ENCODE data around the gene ZSCAN22. TPM values are rescaled to one million over a fixed set of nuclear protein-coding genes. Genes with fewer than 3 reads are reported as not detected.
A peak's percentile ranks its signal among the peaks of the same experiment; 100 is the strongest.

The ZSCAN22 gene
- total and polyA plus RNA-seq, 2 donors = 1.2 TPM

- no peaks in the 10 kb centered on the region for H3K27me3 ChIP-seq (ENCODE audit: control insufficient read depth in 2 of 2, insufficient read depth in 1 of 2, low read length in 1 of 2)
- no peak overlapping the region for H3K4me3 ChIP-seq (ENCODE audit: low read length in 2 of 2)
- no peak for DNase-seq (ENCODE audit: low read depth in 6 of 9, low spot score in 9 of 9)
- 99% methylated on average over 7 of the region's 7 CpGs for WGBS
- peaks cover 80 to 89% of the 10 kb centered on the region in 2 donors for H3K36me3 ChIP-seq (ENCODE audit: control insufficient read depth in 2 of 2, insufficient read depth in 2 of 2, low read length in 1 of 2)
- H3K9me3 ChIP-seq (ENCODE audit: control insufficient read depth in 2 of 2, insufficient read depth in 1 of 2, low read length in 1 of 2) = peaks cover 29 to 67% of the 10 kb centered on the region in 2 donors
- H3K27ac ChIP-seq (ENCODE audit: low read depth in 1 of 2, low read length in 1 of 2) = no peak overlapping the region
- H3K4me1 ChIP-seq (ENCODE audit: control insufficient read depth in 2 of 2, insufficient read depth in 2 of 2, low read length in 2 of 2) = no peaks in the 10 kb centered on the region
Observed at GRCh38 chr19:58291943-58292342, 34.9 kb upstream of the ZSCAN22 start.

- H3K4me3 ChIP-seq (ENCODE audit: low read length in 2 of 2) = no peak overlapping the region
- H3K27me3 ChIP-seq (ENCODE audit: control insufficient read depth in 2 of 2, insufficient read depth in 1 of 2, low read length in 1 of 2) = no peaks in the 10 kb centered on the region
- DNase-seq (ENCODE audit: low read depth in 6 of 9, low spot score in 9 of 9) = no peak
- H3K36me3 ChIP-seq (ENCODE audit: control insufficient read depth in 2 of 2, insufficient read depth in 2 of 2, low read length in 1 of 2) = peaks cover 64 to 70% of the 10 kb centered on the region in 2 donors
- no peaks in the 10 kb centered on the region for H3K4me1 ChIP-seq (ENCODE audit: control insufficient read depth in 2 of 2, insufficient read depth in 2 of 2, low read length in 2 of 2)
- 99% methylated on average over 22 of the region's 22 CpGs for WGBS
- H3K27ac ChIP-seq (ENCODE audit: low read depth in 1 of 2, low read length in 1 of 2) = no peak overlapping the region
- peaks cover 27 to 66% of the 10 kb centered on the region in 2 donors for H3K9me3 ChIP-seq (ENCODE audit: control insufficient read depth in 2 of 2, insufficient read depth in 1 of 2, low read length in 1 of 2)
Observed at GRCh38 chr19:58294743-58295374, 31.9 kb upstream of the ZSCAN22 start.

- 97% methylated on average over 7 of the region's 7 CpGs for WGBS
- DNase-seq (ENCODE audit: low read depth in 6 of 9, low spot score in 9 of 9) = no peak
- Histone ChIP-seq H3K36me3 (ENCODE audit: control insufficient read depth in 2 of 2, insufficient read depth in 2 of 2, low read length in 1 of 2) (peaks cover 64 to 66% of the 10 kb centered on the region in 2 donors), H3K27me3 (ENCODE audit: control insufficient read depth in 2 of 2, insufficient read depth in 1 of 2, low read length in 1 of 2) (no peaks in the 10 kb centered on the region), H3K27ac (ENCODE audit: low read depth in 1 of 2, low read length in 1 of 2) (no peak overlapping the region), H3K9me3 (ENCODE audit: control insufficient read depth in 2 of 2, insufficient read depth in 1 of 2, low read length in 1 of 2) (peaks cover 27 to 70% of the 10 kb centered on the region in 2 donors), H3K4me3 (ENCODE audit: low read length in 2 of 2) (no peak overlapping the region), H3K4me1 (ENCODE audit: control insufficient read depth in 2 of 2, insufficient read depth in 2 of 2, low read length in 2 of 2) (no peaks in the 10 kb centered on the region)
Observed at GRCh38 chr19:58296104-58296503, 30.7 kb upstream of the ZSCAN22 start.

GRCh38 chr19:58300620-58301019 is 26.2 kb upstream of the ZSCAN22 start:
- H3K4me3 ChIP-seq (ENCODE audit: low read length in 2 of 2) = no peak overlapping the region
- H3K9me3 ChIP-seq (ENCODE audit: control insufficient read depth in 2 of 2, insufficient read depth in 1 of 2, low read length in 1 of 2) = peaks cover 2 to 29% of the 10 kb centered on the region in 2 donors
- no peak overlapping the region for H3K27ac ChIP-seq (ENCODE audit: low read depth in 1 of 2, low read length in 1 of 2)
- H3K36me3 ChIP-seq (ENCODE audit: control insufficient read depth in 2 of 2, insufficient read depth in 2 of 2, low read length in 1 of 2) = peaks cover 27 to 28% of the 10 kb centered on the region in 2 donors
- WGBS = over 99% methylated on average over 7 of the region's 7 CpGs
- DNase-seq (ENCODE audit: low read depth in 6 of 9, low spot score in 9 of 9) = no peak
- H3K27me3 ChIP-seq (ENCODE audit: control insufficient read depth in 2 of 2, insufficient read depth in 1 of 2, low read length in 1 of 2) = no peaks in the 10 kb centered on the region
- peaks cover 1 to 2% of the 10 kb centered on the region in 2 donors for H3K4me1 ChIP-seq (ENCODE audit: control insufficient read depth in 2 of 2, insufficient read depth in 2 of 2, low read length in 2 of 2)

GRCh38 chr19:58304255-58304654 is 22.5 kb upstream of the ZSCAN22 start:
- H3K27ac ChIP-seq (ENCODE audit: low read depth in 1 of 2, low read length in 1 of 2) = no peak overlapping the region
- H3K36me3 ChIP-seq (ENCODE audit: control insufficient read depth in 2 of 2, insufficient read depth in 2 of 2, low read length in 1 of 2) = peaks cover 21 to 42% of the 10 kb centered on the region in 2 donors

GRCh38 chr19:58304748-58305064 is 22.1 kb upstream of the ZSCAN22 start:
- Histone ChIP-seq H3K4me1 (ENCODE audit: control insufficient read depth in 2 of 2, insufficient read depth in 2 of 2, low read length in 2 of 2) (peaks cover 6 to 11% of the 10 kb centered on the region in 2 donors), H3K4me3 (ENCODE audit: low read length in 2 of 2) (peak overlapping the region; percentile 66 to 96), H3K27ac (ENCODE audit: low read depth in 1 of 2, low read length in 1 of 2) (peak overlapping the region; percentile 67 to 69), H3K9me3 (ENCODE audit: control insufficient read depth in 2 of 2, insufficient read depth in 1 of 2, low read length in 1 of 2) (peaks cover 0 to 14% of the 10 kb centered on the region in 2 donors), H3K27me3 (ENCODE audit: control insufficient read depth in 2 of 2, insufficient read depth in 1 of 2, low read length in 1 of 2) (no peaks in the 10 kb centered on the region), H3K36me3 (ENCODE audit: control insufficient read depth in 2 of 2, insufficient read depth in 2 of 2, low read length in 1 of 2) (peaks cover 18 to 46% of the 10 kb centered on the region in 2 donors)
- no peak for DNase-seq (ENCODE audit: low read depth in 6 of 9, low spot score in 9 of 9)
- WGBS = 44% methylated on average over 7 of the region's 7 CpGs

More at GRCh38 chr19:58304255-58304654, 22.5 kb upstream of the ZSCAN22 start:
- DNase-seq (ENCODE audit: low read depth in 6 of 9, low spot score in 9 of 9) = no peak
- Histone ChIP-seq H3K4me1 (ENCODE audit: control insufficient read depth in 2 of 2, insufficient read depth in 2 of 2, low read length in 2 of 2) (peaks cover 6 to 11% of the 10 kb centered on the region in 2 donors), H3K4me3 (ENCODE audit: low read length in 2 of 2) (no peak overlapping the region), H3K27me3 (ENCODE audit: control insufficient read depth in 2 of 2, insufficient read depth in 1 of 2, low read length in 1 of 2) (no peaks in the 10 kb centered on the region), H3K9me3 (ENCODE audit: control insufficient read depth in 2 of 2, insufficient read depth in 1 of 2, low read length in 1 of 2) (peaks cover 0 to 15% of the 10 kb centered on the region in 2 donors)
- WGBS = 97% methylated on average over 7 of the region's 7 CpGs

GRCh38 chr19:58305065-58305931 is 21.5 kb upstream of the ZSCAN22 start, which contains the start of gene ERVK3-1:
ERVK3-1 (plus strand) TSS chr19:58305377; CDS start chr19:58312169, 6,792 bp downstream.
- Histone ChIP-seq H3K27ac (ENCODE audit: low read depth in 1 of 2, low read length in 1 of 2) (peak within 1 kb of the TSS; percentile 83 to 87), H3K9me3 (ENCODE audit: control insufficient read depth in 2 of 2, insufficient read depth in 1 of 2, low read length in 1 of 2) (peaks cover 0 to 8% of the 10 kb centered on the region in 2 donors), H3K36me3 (ENCODE audit: control insufficient read depth in 2 of 2, insufficient read depth in 2 of 2, low read length in 1 of 2) (peaks cover 15 to 43% of the 10 kb centered on the region in 2 donors), H3K4me1 (ENCODE audit: control insufficient read depth in 2 of 2, insufficient read depth in 2 of 2, low read length in 2 of 2) (peaks cover 6 to 11% of the 10 kb centered on the region in 2 donors), H3K27me3 (ENCODE audit: control insufficient read depth in 2 of 2, insufficient read depth in 1 of 2, low read length in 1 of 2) (no peaks in the 10 kb centered on the region), H3K4me3 (ENCODE audit: low read length in 2 of 2) (peak within 1 kb of the TSS; percentile 66 to 96)
- 1% methylated on average over 55 of the region's 55 CpGs for WGBS
- DNase-seq (ENCODE audit: low read depth in 6 of 9, low spot score in 9 of 9) = peak; percentile 89 to 97 (median 93)

GRCh38 chr19:58305932-58306323 is 20.9 kb upstream of the ZSCAN22 start:
- no peak for DNase-seq (ENCODE audit: low read depth in 6 of 9, low spot score in 9 of 9)
- no peaks in the 10 kb centered on the region for H3K27me3 ChIP-seq (ENCODE audit: control insufficient read depth in 2 of 2, insufficient read depth in 1 of 2, low read length in 1 of 2)
- peaks cover 6 to 11% of the 10 kb centered on the region in 2 donors for H3K4me1 ChIP-seq (ENCODE audit: control insufficient read depth in 2 of 2, insufficient read depth in 2 of 2, low read length in 2 of 2)
- peak overlapping the region in 1 of 2 donors; percentile 83 for H3K27ac ChIP-seq (ENCODE audit: low read depth in 1 of 2, low read length in 1 of 2)
- WGBS = 74% methylated on average over 12 of the region's 12 CpGs
- H3K9me3 ChIP-seq (ENCODE audit: control insufficient read depth in 2 of 2, insufficient read depth in 1 of 2, low read length in 1 of 2) = peaks cover 0 to 4% of the 10 kb centered on the region in 2 donors
- H3K4me3 ChIP-seq (ENCODE audit: low read length in 2 of 2) = peak overlapping the region; percentile 66 to 96
- peaks cover 12 to 39% of the 10 kb centered on the region in 2 donors for H3K36me3 ChIP-seq (ENCODE audit: control insufficient read depth in 2 of 2, insufficient read depth in 2 of 2, low read length in 1 of 2)

GRCh38 chr19:58307736-58308135 is 19.1 kb upstream of the ZSCAN22 start:
- no peak for DNase-seq (ENCODE audit: low read depth in 6 of 9, low spot score in 9 of 9)
- no peaks in the 10 kb centered on the region for H3K27me3 ChIP-seq (ENCODE audit: control insufficient read depth in 2 of 2, insufficient read depth in 1 of 2, low read length in 1 of 2)
- peaks cover 3 to 13% of the 10 kb centered on the region in 2 donors for H3K9me3 ChIP-seq (ENCODE audit: control insufficient read depth in 2 of 2, insufficient read depth in 1 of 2, low read length in 1 of 2)
- 98% methylated on average over 4 of the region's 4 CpGs for WGBS
- H3K4me1 ChIP-seq (ENCODE audit: control insufficient read depth in 2 of 2, insufficient read depth in 2 of 2, low read length in 2 of 2) = peaks cover 6 to 11% of the 10 kb centered on the region in 2 donors
- no peak overlapping the region for H3K27ac ChIP-seq (ENCODE audit: low read depth in 1 of 2, low read length in 1 of 2)
- H3K4me3 ChIP-seq (ENCODE audit: low read length in 2 of 2) = no peak overlapping the region
- peaks cover 25 to 53% of the 10 kb centered on the region in 2 donors for H3K36me3 ChIP-seq (ENCODE audit: control insufficient read depth in 2 of 2, insufficient read depth in 2 of 2, low read length in 1 of 2)
